GM12878 (cell line): ENCODE measurements around the gene KREMEN2. TPM values are rescaled to one million over a fixed set of nuclear protein-coding genes. Genes with fewer than 3 reads are reported as not detected.

Experiments used
- ATAC-seq: fragments of 200-7000 bp; cut with Tn5 transposase; 3 replicates; pipeline ENCODE4 v1.9.1; 2020; ENCODE audit warnings: mild to moderate bottlenecking, moderate library complexity
- BruUV-seq: library from RNA; stranded (reverse); fragments of 400-500 nt; replicated peaks from 2 replicates; lab custom pipeline; 2021; lab: Mats Ljungman, UMichigan
- CTCF ChIA-PET: fragments of 300-600 bp; sonication (Branson Sonifier 250); formaldehyde crosslinking; extraction: SDS; loops from one replicate; lab custom pipeline; 2021; ENCODE audit warnings: inconsistent platforms; lab: Yijun Ruan, JAX
- POLR2A ChIA-PET: fragments of 350-600 bp; formaldehyde crosslinking; extraction: SDS; loops from one replicate; lab custom pipeline; 2021; ENCODE audit warnings: inconsistent platforms; lab: Charles Lee
- RAD21 ChIA-PET: fragments of 300-600 bp; sonication (Branson Sonifier 250); formaldehyde crosslinking; loops from one replicate; lab custom pipeline; 2023; ENCODE audit warnings: antibody characterized with exemption; ENCODE audit not compliant: unreplicated experiment; lab: Charles Lee
- SMC1A ChIA-PET: fragments of 300-600 bp; sonication (Branson Sonifier 250); formaldehyde crosslinking; loops from one replicate; lab custom pipeline; 2023; ENCODE audit not compliant: unreplicated experiment, uncharacterized antibody; lab: Charles Lee
- DNase-seq: peaks from one replicate; pipeline ENCODE4 v3.0.0-alpha.2; 2011; ENCODE audit warnings: low read depth, low spot score
- FAIRE-seq: peaks from 3 replicates; lab custom pipeline; 2011; peaks lifted over from hg19 to GRCh38; lab: Jason Lieb, UNC
- H2AFZ ChIP-seq: 2 replicates; pipeline ENCODE4 v1.6.0; 2011; ENCODE audit warnings: low read depth, low read length, control low read depth; ENCODE audit not compliant: control insufficient read depth
- H3K27ac ChIP-seq: 2 replicates; pipeline ENCODE4 v1.5.1; 2011; ENCODE audit warnings: control low read depth; ENCODE audit not compliant: control insufficient read depth, insufficient read depth
- H3K27me3 ChIP-seq, 2 experiments: replicated peaks in 1 of 2; 2 replicates each; pipeline versions ENCODE4 v1.6.0 to v1.6.1; 2011; ENCODE audit warnings: low read length in 1 of 2; ENCODE audit not compliant: control insufficient read depth in 2 of 2, insufficient read depth in 2 of 2
- H3K36me3 ChIP-seq, 2 experiments: 2 replicates each; pipeline ENCODE4 v1.5.1; 2011; ENCODE audit warnings: low read length in 1 of 2; ENCODE audit not compliant: control insufficient read depth in 2 of 2, insufficient read depth in 2 of 2
- H3K4me1 ChIP-seq: 2 replicates; pipeline ENCODE4 v1.6.1; 2011; ENCODE audit warnings: mild to moderate bottlenecking, low read length, moderate library complexity, mixed read lengths; ENCODE audit not compliant: control insufficient read depth, insufficient read depth
- H3K4me2 ChIP-seq: 2 replicates; pipeline ENCODE4 v1.6.0; 2011; ENCODE audit warnings: control low read depth; ENCODE audit not compliant: control insufficient read depth, insufficient read depth
- H3K4me3 ChIP-seq: fragments of 200-600 bp; sonication (generic); 2 replicates; pipeline ENCODE4 v1.5.1; 2016
- H3K79me2 ChIP-seq: 2 replicates; pipeline ENCODE4 v1.6.0; 2011; ENCODE audit warnings: low read length; ENCODE audit not compliant: control insufficient read depth, insufficient read depth
- H3K9ac ChIP-seq: 2 replicates; pipeline ENCODE4 v1.8.0; 2011; ENCODE audit warnings: low read length, control low read depth, mixed read lengths; ENCODE audit not compliant: control insufficient read depth, insufficient read depth
- H3K9me3 ChIP-seq: replicated peaks from 3 replicates; pipeline ENCODE4 v1.5.1; 2011; ENCODE audit warnings: mild to moderate bottlenecking, low read length; ENCODE audit not compliant: control insufficient read depth, insufficient read depth
- H4K20me1 ChIP-seq: 2 replicates; pipeline ENCODE4 v1.6.0; 2011; ENCODE audit not compliant: control insufficient read depth, insufficient read depth
- BRCA1 ChIP-seq: IDR thresholded peaks from 2 replicates; pipeline ENCODE4 v1.6.1; 2011; ENCODE audit warnings: low read depth, low read length, improper control_type of control experiment
- EP300 ChIP-seq, 2 experiments: fragments of 150-350 bp in 1 of 2; IDR thresholded peaks; 2 replicates each; pipeline ENCODE4 v1.6.1; 2011 to 2012; ENCODE audit warnings: low read depth in 2 of 2, low read length in 2 of 2, borderline replicate concordance in 1 of 2, improper control_type of control experiment in 1 of 2, inconsistent platforms in 1 of 2; ENCODE audit not compliant: control insufficient read depth in 1 of 2
- ESRRA ChIP-seq: IDR thresholded peaks from 2 replicates; pipeline ENCODE4 v1.6.1; 2012; ENCODE audit warnings: mild to moderate bottlenecking, low read length, improper control_type of control experiment
- MEF2A ChIP-seq: IDR thresholded peaks from 2 replicates; pipeline ENCODE4 v1.6.1; 2011; ENCODE audit warnings: low read depth, mild to moderate bottlenecking, low read length, moderate library complexity; ENCODE audit not compliant: insufficient read depth
- NFYA ChIP-seq: IDR thresholded peaks from 2 replicates; pipeline ENCODE4 v1.6.1; 2011; ENCODE audit warnings: low read depth, mild to moderate bottlenecking, low read length, improper control_type of control experiment, borderline replicate concordance
- TAF1 ChIP-seq: IDR thresholded peaks from 2 replicates; pipeline ENCODE4 v1.6.1; 2011; ENCODE audit warnings: mild to moderate bottlenecking, low read depth, low read length, borderline replicate concordance
- TARDBP ChIP-seq: IDR thresholded peaks from 2 replicates; pipeline ENCODE4 v1.6.1; 2016; ENCODE audit warnings: borderline replicate concordance
- WGBS: methylation state at CpG from one replicate; pipeline ENCODE4 v1.1.6; 2016; ENCODE audit warnings: low lambda C conversion rate; ENCODE audit not compliant: insufficient replicate concordance, insufficient coverage; ENCODE audit errors: missing lambda C conversion rate; 5-methylcytosine and 5-hydroxymethylcytosine counted together
- in situ Hi-C: fragments of 300-500 bp; cut with MboI; formaldehyde crosslinking; loops from 9 replicates; pipeline ENCODE4 v1.14.3; 2018; ENCODE audit warnings: mixed read lengths
- intact Hi-C: fragments of 100-400 bp; cut with micrococcal nuclease; formaldehyde crosslinking; loops from one replicate; pipeline ENCODE4 v1.14.2; 2022; ENCODE audit not compliant: unreplicated experiment
- polyA plus RNA-seq, 11 experiments: library from polyadenylated mRNA; depleted of rRNA in 4 of 11; unstranded in 6 of 11; stranded (reverse) in 5 of 11; fragments of >200 nt; fragmentation: Nextera tagmentation in 4 of 11; fragmentation: Illumina TruSeq in 1 of 11; extraction: Ambion mirVana in 4 of 11; extraction: Trizol in 1 of 11; gene quantifications; 1 replicate in 1 of 11; 2 replicates in 10 of 11; pipeline versions ENCODE4 v1.2.1 to v1.2.3, GENCODE V29; 2011 to 2016; ENCODE audit warnings: inconsistent platforms in 2 of 11, missing spikeins in 2 of 11, low read depth in 1 of 11
- total RNA-seq, 4 experiments: library from RNA; depleted of rRNA in 3 of 4; stranded (reverse); fragments of >200 nt in 3 of 4; fragmentation: Illumina TruSeq in 1 of 4; extraction: Trizol in 1 of 4; gene quantifications; 2 replicates each; pipeline versions ENCODE4 v1.2.1 to v1.2.3, GENCODE V29; 2013 to 2021
- TF ChIP-seq, protein P1 (sequence below): fragments of 450-650 bp; IDR thresholded peaks from 2 replicates; pipeline ENCODE4 v1.6.1; 2018; ENCODE audit warnings: mild to moderate bottlenecking, low read depth, moderate library complexity; ENCODE audit not compliant: partially characterized antibody
- TF ChIP-seq, protein P2 (sequence below): IDR thresholded peaks from 2 replicates; pipeline ENCODE4 v1.6.1; 2011; ENCODE audit warnings: low read depth, low read length, improper control_type of control experiment, borderline replicate concordance
- TF ChIP-seq, protein P3 (sequence below): fragments of 450-650 bp; conservative IDR thresholded peaks from 2 replicates; pipeline ENCODE4 v1.6.1; 2017; ENCODE audit warnings: mild to moderate bottlenecking, moderate library complexity
- TF ChIP-seq, protein P4 (sequence below): fragments of 450-650 bp; IDR thresholded peaks from 2 replicates; pipeline ENCODE4 v1.6.1; 2017; ENCODE audit warnings: mild to moderate bottlenecking, moderate library complexity

The KREMEN2 gene
- total and polyA plus RNA-seq, 10 of the 15 experiments (the other 5 are each of a cell fraction or from before 2014, with no cell fraction given) = 0.06 to 3.7 (median 0.83) TPM; not detected in 2

- H3K27me3 ChIP-seq = no peaks in the 10 kb centered on the region
- WGBS = 97% methylated on average over 7 of the region's 7 CpGs
- no peak for DNase-seq
- peaks cover 4 to 20% of the 10 kb centered on the region in 2 experiments; a peak in 3 of 4 replicates for H3K36me3 ChIP-seq
- no peak overlapping the region for H3K9ac ChIP-seq
- no peak for FAIRE-seq
- H3K27ac ChIP-seq = no peak overlapping the region
- ChIA-PET POLR2A (no interaction called here), SMC1A (no interaction called here), RAD21 (no interaction called here), CTCF (no interaction called here)
- H2AFZ ChIP-seq = no peak overlapping the region
- H4K20me1 ChIP-seq = no peaks in the 10 kb centered on the region
- no peak overlapping the region for H3K4me2 ChIP-seq
- BruUV-seq = no TSS peak
- peaks cover 7% of the 10 kb centered on the region for H3K4me1 ChIP-seq
- H3K4me3 ChIP-seq = no peak overlapping the region
- peaks cover 11% of the 10 kb centered on the region for H3K79me2 ChIP-seq
- ATAC-seq = no peak
- H3K9me3 ChIP-seq = no peaks in the 10 kb centered on the region
- in situ Hi-C loops = no loop called here
- intact Hi-C loops = no loop called here
- TF ChIP-seq TAF1 (no peak), TARDBP (no peak), NFYA (no peak), EP300 (IDR thresholded peaks at IDR 0.05; ENCODE audit: borderline replicate concordance in 1 of 2, control insufficient read depth in 1 of 2, low read depth in 2 of 2, low read length in 2 of 2) (no peak), ESRRA (no peak), MEF2A (no peak), BRCA1 (no peak)
- TF ChIP-seq, protein P1, sequence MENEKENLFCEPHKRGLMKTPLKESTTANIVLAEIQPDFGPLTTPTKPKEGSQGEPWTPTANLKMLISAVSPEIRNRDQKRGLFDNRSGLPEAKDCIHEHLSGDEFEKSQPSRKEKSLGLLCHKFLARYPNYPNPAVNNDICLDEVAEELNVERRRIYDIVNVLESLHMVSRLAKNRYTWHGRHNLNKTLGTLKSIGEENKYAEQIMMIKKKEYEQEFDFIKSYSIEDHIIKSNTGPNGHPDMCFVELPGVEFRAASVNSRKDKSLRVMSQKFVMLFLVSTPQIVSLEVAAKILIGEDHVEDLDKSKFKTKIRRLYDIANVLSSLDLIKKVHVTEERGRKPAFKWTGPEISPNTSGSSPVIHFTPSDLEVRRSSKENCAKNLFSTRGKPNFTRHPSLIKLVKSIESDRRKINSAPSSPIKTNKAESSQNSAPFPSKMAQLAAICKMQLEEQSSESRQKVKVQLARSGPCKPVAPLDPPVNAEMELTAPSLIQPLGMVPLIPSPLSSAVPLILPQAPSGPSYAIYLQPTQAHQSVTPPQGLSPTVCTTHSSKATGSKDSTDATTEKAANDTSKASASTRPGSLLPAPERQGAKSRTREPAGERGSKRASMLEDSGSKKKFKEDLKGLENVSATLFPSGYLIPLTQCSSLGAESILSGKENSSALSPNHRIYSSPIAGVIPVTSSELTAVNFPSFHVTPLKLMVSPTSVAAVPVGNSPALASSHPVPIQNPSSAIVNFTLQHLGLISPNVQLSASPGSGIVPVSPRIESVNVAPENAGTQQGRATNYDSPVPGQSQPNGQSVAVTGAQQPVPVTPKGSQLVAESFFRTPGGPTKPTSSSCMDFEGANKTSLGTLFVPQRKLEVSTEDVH = no peak
- TF ChIP-seq, protein P2, sequence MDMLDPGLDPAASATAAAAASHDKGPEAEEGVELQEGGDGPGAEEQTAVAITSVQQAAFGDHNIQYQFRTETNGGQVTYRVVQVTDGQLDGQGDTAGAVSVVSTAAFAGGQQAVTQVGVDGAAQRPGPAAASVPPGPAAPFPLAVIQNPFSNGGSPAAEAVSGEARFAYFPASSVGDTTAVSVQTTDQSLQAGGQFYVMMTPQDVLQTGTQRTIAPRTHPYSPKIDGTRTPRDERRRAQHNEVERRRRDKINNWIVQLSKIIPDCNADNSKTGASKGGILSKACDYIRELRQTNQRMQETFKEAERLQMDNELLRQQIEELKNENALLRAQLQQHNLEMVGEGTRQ = no peak
- TF ChIP-seq, protein P3, sequence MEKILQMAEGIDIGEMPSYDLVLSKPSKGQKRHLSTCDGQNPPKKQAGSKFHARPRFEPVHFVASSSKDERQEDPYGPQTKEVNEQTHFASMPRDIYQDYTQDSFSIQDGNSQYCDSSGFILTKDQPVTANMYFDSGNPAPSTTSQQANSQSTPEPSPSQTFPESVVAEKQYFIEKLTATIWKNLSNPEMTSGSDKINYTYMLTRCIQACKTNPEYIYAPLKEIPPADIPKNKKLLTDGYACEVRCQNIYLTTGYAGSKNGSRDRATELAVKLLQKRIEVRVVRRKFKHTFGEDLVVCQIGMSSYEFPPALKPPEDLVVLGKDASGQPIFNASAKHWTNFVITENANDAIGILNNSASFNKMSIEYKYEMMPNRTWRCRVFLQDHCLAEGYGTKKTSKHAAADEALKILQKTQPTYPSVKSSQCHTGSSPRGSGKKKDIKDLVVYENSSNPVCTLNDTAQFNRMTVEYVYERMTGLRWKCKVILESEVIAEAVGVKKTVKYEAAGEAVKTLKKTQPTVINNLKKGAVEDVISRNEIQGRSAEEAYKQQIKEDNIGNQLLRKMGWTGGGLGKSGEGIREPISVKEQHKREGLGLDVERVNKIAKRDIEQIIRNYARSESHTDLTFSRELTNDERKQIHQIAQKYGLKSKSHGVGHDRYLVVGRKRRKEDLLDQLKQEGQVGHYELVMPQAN = no peak
- TF ChIP-seq, protein P4, sequence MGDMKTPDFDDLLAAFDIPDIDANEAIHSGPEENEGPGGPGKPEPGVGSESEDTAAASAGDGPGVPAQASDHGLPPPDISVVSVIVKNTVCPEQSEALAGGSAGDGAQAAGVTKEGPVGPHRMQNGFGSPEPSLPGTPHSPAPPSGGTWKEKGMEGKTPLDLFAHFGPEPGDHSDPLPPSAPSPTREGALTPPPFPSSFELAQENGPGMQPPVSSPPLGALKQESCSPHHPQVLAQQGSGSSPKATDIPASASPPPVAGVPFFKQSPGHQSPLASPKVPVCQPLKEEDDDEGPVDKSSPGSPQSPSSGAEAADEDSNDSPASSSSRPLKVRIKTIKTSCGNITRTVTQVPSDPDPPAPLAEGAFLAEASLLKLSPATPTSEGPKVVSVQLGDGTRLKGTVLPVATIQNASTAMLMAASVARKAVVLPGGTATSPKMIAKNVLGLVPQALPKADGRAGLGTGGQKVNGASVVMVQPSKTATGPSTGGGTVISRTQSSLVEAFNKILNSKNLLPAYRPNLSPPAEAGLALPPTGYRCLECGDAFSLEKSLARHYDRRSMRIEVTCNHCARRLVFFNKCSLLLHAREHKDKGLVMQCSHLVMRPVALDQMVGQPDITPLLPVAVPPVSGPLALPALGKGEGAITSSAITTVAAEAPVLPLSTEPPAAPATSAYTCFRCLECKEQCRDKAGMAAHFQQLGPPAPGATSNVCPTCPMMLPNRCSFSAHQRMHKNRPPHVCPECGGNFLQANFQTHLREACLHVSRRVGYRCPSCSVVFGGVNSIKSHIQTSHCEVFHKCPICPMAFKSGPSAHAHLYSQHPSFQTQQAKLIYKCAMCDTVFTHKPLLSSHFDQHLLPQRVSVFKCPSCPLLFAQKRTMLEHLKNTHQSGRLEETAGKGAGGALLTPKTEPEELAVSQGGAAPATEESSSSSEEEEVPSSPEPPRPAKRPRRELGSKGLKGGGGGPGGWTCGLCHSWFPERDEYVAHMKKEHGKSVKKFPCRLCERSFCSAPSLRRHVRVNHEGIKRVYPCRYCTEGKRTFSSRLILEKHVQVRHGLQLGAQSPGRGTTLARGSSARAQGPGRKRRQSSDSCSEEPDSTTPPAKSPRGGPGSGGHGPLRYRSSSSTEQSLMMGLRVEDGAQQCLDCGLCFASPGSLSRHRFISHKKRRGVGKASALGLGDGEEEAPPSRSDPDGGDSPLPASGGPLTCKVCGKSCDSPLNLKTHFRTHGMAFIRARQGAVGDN = no peak
Observed at GRCh38 chr16:2976201-2976600, 12.1 kb downstream of the KREMEN2 start.
